GDM1 (cell line): ENCODE measurements around the gene PRRG2.
"Not testable (repeated sequence)": the region's sequence is repeated elsewhere in the genome, so short reads cannot be mapped to it uniquely, and the experiment has no call there.

Experiments used
- DNase-seq: peaks from one replicate; lab custom pipeline; 2025; lab: John Stamatoyannopoulos, UW

PRRG2 gene

DNA sequence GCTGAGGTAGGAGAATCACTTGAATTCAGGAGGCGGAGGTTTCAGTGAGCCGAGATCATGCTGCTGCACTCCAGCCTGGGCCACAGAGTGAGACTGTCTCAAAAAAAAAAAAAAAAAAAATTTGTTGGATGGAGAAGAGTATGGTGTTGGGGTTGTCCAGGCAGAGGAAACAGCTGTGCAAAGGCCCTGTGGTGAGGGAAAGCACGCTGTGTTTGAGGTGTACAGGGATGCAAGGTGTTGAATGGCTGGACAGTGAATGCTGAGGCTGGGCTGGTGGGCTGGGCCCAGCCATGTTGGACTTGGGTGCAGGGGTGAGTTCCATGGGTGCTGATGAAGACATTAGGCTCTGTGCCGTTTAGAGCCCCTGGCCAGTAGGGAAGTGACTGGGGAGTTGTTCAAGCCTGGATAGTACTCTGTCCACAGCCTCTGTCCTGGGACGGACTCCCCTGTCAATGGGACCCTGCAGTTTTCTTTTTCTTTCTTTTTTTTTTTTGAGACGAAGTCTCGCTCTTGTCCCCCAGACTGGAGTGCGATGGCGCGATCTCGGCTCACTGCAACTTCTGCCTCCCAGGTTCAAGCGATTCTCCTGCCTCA, 28.5 kb downstream of the PRRG2 start:
- no peak for DNase-seq

- no peak for DNase-seq
These were observed 32.3 kb downstream of the PRRG2 start for GRCh38 chr19:49613374-49613773.

- DNase-seq, result no peak
These were observed 33.1 kb downstream of the PRRG2 start for GRCh38 chr19:49614096-49614833.

DNA sequence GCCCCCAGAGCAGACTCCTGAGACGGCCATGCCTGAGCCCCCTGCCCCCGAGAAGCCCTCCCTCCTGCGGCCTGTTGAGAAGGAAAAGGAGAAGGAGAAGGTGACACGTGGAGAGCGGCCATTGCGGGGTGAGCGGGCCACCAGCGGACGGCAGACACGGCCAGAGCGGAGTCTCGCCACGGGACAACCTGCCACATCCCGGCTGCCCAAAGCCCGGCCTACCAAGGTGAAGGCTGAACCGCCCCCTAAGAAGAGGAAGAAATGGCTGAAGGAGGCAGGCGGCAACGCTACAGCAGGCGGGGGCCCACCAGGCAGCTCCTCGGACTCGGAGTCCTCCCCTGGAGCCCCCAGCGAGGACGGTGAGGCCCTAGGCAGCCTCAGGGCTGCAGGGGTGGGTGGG, 34.7 kb downstream of the PRRG2 start:
- no peak for DNase-seq

DNA sequence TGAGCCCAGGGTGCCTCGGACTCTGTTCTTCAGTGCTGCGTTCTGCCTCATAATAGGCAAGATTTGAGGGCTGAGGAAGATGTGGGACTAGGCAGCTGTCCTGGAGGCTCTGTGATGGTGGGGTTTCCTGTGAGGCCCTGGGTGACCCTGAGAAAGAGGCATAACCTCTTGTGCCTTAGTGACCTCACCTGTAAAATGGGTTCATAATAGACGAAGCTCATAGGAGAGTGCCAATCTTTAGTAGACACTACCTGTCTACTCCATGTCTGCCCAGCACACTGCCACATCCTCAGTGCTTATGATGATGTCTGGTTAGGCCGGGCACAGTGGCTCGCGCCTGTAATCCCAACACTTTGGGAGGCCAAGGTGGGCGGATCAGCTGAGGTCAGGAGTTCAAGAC, 35.4 kb downstream of the PRRG2 start:
- DNase-seq, result no peak

DNA sequence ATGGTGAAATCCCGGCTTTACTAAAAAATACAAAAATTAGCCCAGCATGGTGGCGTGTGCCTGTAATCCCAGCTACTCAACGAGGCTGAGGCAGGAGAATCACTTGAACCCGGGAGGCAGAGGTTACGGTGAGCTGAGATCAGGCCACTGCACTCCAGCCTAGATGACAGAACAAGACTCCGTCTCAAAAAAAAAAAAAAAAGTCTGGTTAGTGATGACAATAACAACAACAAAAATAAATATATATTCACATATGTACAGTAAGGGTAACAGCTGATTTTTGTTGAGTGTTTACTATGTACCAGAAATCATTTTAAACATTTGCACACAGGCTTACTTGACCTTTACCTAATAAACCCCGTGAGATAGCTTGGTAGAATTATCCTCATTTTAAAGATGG, 35.8 kb downstream of the PRRG2 start:
- no peak for DNase-seq

DNA sequence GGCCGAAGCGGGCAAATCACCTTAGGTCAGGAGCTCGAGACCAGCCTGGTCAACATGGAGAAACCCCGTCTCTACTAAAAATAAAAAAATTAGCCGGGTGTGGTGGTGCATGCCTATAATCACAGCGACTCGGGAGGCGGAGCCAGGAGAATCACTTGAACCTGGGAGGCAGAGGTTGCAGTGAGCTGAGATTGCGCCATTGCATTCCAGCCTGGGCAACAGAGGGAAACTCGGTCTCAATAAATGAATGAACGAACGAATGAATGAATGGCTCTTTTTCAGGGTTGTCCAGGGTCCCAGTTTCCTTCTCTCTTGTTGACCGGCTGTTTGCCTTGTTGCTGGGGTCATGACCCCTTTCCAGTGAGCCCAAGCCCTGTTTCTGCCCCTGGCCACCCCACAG, 36.7 kb downstream of the PRRG2 start:
- not testable (repeated sequence) for DNase-seq

GRCh38 chr19:49624967-49625910, 44.1 kb downstream of the PRRG2 start:
- DNase-seq, result no peak

DNA sequence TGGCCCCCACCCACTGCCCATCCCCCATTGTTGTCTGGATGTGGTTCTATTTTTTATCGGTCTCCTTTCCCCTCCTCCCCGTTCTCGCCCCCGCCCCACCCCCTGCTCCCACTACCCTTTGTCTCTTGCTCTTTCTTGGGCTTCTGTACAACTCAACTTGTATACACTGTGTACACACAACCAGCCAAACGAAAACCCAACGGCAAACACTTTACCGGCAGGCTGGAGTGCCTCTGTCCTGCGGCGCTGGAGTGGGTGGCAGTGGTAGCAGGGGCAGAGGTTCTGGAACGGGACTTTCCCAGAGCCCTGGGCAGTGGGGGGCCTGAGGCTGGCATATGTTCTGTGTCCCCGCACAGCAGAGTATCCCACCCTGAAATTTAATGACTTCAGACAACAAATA, 45.1 kb downstream of the PRRG2 start:
- no peak for DNase-seq

GRCh38 chr19:49629659-49630058, 48.5 kb downstream of the PRRG2 start:
- no peak for DNase-seq

DNA sequence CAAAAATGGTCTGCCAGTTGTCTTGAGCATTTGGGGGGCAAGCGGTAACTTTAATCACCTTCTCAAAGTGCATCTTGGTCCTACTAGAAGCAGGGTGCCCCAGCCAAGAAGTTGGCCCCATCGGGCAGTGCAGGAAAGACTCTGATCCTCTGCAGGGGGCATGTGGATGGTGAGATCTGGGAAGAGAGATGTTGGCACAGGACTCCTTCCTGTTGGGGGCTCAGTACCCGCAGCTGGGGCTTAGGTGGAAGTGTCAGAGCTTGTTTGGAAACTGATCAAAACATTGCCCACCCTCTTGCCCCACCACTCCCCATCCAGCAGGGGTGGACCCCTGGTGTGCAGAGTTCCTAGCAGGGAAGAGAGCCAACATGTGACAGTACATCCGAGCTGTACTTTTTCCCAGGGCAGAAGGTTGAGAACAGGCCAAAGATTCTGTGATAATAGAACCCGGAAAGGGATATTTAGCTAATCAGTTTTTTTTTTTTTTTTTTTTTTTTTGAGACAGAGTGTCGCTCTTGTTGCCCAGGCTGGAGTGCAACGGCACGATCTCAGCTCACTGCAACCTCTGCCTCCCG, 50.0 kb downstream of the PRRG2 start:
- no peak for DNase-seq

DNA sequence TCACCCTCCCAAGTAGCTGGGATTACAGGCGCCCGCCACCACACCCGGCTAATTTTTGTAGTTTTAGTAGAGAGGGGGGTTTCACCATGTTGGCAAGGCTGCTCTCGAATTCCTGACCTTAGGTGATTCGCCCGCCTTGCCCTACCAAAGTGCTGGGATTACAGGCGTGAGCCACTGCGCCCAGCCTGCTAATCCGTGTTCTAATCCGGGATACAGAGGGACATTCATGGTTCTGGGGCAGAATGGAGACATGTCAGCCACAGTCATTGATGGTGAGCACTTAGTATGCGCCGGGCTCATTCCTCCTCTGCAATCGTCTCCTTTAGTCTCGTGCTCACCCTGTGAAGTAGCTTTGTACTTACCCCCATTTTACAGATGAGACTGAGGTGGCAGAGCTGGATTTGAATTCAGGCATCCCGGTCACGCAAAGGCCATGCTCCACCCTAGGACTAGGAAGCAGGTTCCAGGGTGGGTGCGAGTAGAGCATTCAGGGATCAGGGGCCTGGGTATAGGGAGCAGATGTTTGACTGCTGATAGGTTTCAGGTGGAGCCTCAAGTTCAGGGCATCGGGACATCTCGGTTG, 50.6 kb downstream of the PRRG2 start:
- DNase-seq, result no peak

DNA sequence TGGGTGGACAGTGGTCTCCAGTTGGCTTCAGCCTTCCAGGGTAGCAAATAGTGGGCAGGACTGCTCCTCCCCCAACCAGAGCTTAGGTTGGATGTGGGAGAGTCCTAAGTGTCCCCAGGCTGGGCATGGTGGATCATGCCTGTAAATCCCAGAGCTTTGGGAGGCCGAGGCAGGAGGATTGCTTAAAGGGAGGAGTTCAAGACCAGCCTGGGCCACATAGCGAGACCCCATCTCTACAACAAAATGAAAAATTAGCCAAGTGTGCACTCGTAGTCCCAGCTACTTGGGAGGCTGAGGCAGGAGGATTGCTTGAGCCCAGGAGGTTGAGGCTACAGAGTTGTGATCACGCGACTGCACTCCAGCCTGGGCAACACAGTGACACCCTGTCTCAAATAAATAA, 51.5 kb downstream of the PRRG2 start:
- no peak for DNase-seq

DNA sequence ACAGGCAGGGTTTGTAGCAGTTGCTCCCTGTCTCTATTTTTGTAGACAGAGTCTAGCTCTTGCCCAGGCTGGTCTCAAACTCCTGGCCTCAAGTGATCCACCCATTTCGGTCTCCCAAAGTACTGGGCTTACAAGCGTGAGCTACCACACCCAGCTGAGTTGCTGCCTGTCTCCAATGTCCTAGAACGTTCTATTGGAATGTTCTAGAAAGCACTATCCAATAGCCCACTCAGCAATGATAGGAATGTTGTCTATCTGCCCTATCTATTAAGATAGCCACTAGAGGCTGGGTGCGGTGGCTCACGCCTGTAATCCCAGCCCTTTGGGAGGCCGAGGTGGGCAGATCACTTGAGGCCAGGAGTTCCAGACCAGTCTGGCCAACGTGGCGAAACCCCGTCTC, 52.2 kb downstream of the PRRG2 start:
- not testable (repeated sequence) for DNase-seq

GRCh38 chr19:49635530-49636232, 54.6 kb downstream of the PRRG2 start:
- no peak for DNase-seq

GRCh38 chr19:49636233-49636932, 55.3 kb downstream of the PRRG2 start:
- no peak for DNase-seq

DNA sequence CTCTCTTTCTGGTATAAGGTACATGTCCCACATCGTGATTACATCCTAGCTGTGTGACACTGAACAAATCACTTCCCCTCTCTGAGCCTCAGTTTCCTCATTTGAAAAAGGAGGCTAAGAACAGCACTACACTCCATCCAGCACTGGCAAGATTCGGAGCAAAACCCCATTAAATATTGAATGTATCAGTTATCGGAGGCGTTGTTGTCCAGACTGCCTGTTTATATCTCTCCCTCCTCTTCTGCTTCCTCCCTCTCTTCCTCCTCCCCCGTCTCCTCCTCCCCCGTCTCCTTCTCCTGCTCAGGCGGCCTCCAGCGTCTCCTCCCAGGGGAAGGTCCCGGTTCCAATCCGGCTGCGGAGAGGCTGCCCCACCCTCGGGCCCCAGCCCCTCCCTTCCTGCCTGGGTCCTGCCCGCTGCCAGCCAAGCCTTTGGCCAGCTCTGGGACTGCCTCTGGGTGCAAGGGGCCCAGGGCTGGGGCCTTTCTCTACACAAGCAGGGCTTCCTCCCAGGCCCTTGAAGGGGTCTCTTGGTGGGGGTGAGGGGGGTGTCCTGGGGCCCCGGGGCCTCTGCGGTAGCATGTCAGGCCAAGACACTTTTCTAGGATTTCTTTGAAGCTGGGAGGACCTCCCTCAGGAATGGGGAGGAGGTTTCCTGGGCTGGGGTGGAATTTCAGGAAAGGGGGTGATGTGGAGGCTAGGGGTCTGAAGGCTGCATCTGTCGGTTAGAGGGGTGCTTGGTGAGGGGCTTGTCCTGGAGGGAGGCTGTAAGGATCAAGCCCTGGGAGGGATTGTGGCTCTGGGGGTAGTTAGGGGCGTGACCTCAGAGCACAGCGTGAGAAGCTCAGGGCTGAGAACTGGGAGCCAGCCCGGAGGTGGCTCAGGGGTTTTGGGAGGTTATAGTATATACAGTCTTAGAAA, 57.0 kb downstream of the PRRG2 start:
- no peak for DNase-seq

DNA sequence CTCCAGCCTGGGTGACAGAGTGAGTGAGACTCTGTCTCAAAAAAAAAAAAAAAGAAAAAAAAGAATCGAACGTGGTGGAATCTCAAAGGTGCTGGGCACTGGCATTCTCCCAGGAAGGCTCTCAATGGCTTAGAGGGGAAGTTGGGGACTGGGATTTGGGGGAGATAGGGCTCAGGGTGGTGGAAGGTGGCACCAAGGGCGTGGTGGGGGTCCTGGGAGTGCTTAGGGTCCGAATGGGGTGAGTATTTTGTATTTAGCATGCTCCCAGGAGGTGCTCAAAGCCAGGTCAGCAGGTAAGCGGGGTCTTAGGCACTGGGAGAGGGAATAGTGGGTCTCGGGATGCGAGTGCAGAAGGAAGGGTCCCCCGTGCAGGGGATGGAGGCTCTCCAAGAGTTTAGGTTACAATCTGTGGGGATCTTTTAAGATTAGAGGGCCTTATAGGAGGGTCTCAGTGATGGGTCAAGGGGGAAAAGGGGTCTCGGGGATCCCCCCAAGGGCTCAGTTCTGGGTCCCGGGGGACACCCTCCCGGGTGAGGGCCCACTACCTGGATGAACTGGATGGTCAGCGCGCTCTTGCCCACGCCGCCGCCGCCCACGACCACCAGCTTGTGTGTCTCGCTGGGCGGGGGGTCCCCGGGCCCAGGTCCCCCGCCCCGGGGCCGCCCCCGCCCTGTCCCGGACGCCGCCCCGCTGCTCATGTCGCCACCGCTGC, 58.4 kb downstream of the PRRG2 start:
- DNase-seq, result no peak
